Activated naive CD4-positive, alpha-beta T cell treated with anti-CD3 and anti-CD28 coated beads, Interleukin-2, amount 50 U/mL, for 24 hours (primary cell): ENCODE measurements around the gene PCDHGA1.

ENCODE experiments used
- H3K27ac Mint-ChIP-seq: one replicate; pipeline ENCODE4 v1.8.0; 2021; ENCODE audit warnings: mild to moderate bottlenecking, mixed read lengths
- H3K27me3 Mint-ChIP-seq: one replicate; pipeline ENCODE4 v1.8.0; 2021; ENCODE audit warnings: mixed read lengths
- H3K36me3 Mint-ChIP-seq: one replicate; pipeline ENCODE4 v1.8.0; 2021; ENCODE audit warnings: mixed read lengths
- H3K4me1 Mint-ChIP-seq: one replicate; pipeline ENCODE4 v1.8.0; 2021; ENCODE audit warnings: mixed read lengths
- H3K4me3 Mint-ChIP-seq: one replicate; pipeline ENCODE4 v1.8.0; 2021; ENCODE audit warnings: mild to moderate bottlenecking, mixed read lengths
- H3K9me3 Mint-ChIP-seq: one replicate; pipeline ENCODE4 v1.8.0; 2021; ENCODE audit warnings: mixed read lengths

PCDHGA1 gene

DNA sequence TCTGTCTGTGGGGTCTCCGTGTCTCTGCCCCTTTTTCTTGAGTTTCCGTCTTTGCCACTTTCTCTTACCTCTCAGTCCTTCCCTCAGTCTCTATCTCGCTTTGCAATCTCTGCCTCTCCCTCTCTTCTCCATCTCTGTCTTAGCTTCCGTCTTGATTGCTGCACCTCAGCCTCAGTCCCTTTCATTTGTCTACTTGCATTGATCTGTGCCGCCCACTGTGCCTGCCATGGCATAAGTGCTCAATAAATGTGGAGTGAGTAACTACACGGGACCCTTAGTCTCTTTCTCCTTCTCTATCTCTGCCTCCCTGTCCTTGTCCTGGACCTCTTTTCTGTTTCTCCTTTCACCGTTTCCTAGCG is 165.1 kb downstream of the PCDHGA1 start:
- no peaks in the 10 kb centered on the region for H3K9me3 Mint-ChIP-seq
- H3K27me3 Mint-ChIP-seq: peaks cover 39% of the 10 kb centered on the region
- H3K27ac Mint-ChIP-seq: no peak overlapping the region
- peak overlapping the region; percentile 35 for H3K4me3 Mint-ChIP-seq
- H3K36me3 Mint-ChIP-seq: no peaks in the 10 kb centered on the region
- H3K4me1 Mint-ChIP-seq: peaks cover 7% of the 10 kb centered on the region

DNA sequence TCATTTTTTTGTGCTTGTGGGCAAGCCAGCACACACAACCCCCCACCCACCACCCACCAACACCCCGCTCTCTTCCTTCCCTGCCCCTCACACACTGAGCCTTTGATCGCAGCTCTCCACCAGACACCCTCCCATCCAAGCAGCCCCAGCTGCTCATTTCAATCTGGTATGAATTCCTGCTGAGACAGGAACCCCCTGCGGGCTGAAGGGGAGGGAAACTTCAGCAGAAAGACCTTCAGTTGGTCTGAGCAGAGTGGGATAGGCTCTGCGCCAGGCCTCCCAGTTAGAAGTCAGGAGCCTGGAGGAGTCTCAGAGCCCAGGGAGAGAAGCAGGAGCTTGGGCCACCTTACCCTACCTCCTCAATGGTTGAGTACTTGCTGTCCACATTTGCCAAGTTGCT is 165.7 kb downstream of the PCDHGA1 start:
- Mint-ChIP-seq H3K4me1 (peaks cover 7% of the 10 kb centered on the region), H3K27me3 (peaks cover 33% of the 10 kb centered on the region), H3K9me3 (no peaks in the 10 kb centered on the region), H3K36me3 (no peaks in the 10 kb centered on the region), H3K4me3 (no peak overlapping the region), H3K27ac (no peak overlapping the region)

DNA sequence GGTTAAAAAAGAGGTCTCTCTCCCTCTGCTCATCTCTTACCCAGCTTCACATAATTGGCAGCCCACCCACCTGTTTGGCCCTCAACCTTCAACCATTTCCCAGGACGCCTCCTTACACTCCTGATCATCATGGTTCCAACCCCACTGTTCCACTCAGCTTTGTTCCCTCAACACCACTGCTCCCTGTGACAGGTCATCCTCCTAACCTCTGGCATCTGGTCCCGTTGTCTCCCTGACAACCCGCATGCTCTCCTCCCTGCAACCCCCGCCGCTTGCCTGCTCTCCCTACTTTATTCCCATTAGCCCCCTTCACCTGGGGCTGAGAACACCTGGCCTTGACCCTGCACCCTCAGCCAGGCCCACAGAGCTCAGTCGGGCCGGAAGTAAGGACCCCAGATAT is 171.4 kb downstream of the PCDHGA1 start:
- Mint-ChIP-seq H3K9me3 (no peaks in the 10 kb centered on the region), H3K4me1 (no peaks in the 10 kb centered on the region), H3K4me3 (no peak overlapping the region), H3K36me3 (no peaks in the 10 kb centered on the region), H3K27me3 (peaks cover 16% of the 10 kb centered on the region), H3K27ac (no peak overlapping the region)

DNA sequence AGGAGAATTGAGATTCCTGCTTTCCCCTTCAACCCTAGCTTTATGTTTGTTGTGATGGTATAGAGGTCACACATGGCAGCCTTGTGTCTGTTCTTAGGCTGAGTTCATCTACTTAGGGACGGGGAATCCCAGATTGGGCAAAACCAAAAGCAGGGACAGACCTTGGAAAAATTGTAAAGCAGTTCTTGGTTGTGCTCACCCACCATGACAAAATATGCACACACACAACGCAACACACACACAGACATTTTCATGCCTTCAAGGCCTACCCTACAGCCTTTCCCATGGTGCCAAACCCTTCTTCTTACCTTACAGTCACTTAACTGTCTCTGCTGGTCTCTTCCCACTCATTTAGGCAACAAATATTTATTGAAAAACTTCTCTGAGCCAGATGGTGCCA is 173.4 kb downstream of the PCDHGA1 start:
- Mint-ChIP-seq H3K4me3 (no peak overlapping the region), H3K27ac (no peak overlapping the region), H3K4me1 (no peaks in the 10 kb centered on the region), H3K36me3 (no peaks in the 10 kb centered on the region), H3K27me3 (peaks cover 8% of the 10 kb centered on the region), H3K9me3 (no peaks in the 10 kb centered on the region)

DNA sequence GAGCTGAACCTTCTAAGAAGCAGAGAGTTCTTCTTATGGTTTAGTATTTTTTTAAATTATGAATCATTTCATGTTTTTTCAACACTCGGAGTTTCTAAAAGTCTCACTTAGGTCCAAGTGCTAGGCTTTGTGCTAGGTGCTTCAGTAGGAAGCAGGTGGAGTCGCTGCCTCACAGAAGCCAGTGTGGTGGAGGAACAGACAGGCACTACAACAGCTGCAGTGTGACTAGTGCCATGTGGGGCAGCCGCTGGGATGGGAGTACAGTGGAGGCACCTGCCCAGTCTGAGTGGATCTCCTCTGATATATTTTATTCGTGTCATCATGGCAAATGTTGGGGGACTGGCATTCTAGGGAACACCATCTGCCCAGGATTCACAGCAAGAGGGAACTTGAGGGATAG is 173.9 kb downstream of the PCDHGA1 start:
- Mint-ChIP-seq H3K4me1 (peaks cover 4% of the 10 kb centered on the region), H3K36me3 (no peaks in the 10 kb centered on the region), H3K27ac (no peak overlapping the region), H3K27me3 (peaks cover 6% of the 10 kb centered on the region), H3K4me3 (no peak overlapping the region), H3K9me3 (no peaks in the 10 kb centered on the region)

DNA sequence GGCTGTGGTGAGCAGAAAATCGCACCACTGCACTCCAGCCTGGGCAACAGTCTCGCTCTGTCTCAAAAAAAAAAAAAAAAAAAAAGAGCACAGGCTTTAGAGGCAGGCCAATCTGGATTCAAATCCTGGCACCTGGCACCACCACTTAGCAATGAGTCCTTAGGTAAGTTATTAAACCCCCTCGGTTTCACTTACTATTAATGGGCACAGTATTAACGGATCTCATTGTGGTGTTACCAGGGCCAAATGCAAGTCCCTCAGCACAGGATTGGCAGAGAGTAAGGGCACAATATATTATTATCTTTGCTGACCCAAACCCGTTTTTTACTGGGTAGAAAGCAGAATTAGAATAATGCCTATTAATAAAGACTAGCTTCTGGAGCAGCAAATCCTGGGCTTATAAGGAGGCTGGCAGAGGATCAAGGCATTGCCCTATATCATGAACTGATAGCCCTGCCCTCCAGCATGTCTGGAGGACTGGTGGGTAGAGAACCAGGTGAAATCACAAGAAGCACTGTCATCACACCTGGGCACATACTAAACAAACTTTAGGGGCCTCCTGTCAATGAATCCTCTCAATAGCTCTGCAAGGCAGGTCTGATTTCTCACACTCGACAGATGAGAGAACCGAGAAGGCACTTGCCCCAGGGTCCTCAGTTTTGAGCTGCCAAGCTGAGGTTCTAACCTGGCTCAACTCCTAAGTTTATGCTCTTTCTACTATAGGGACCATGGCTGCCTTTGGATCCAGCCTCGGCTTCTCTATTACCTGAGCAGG is 176.3 kb downstream of the PCDHGA1 start:
- H3K27ac Mint-ChIP-seq: no peak overlapping the region
- H3K27me3 Mint-ChIP-seq: peaks cover 3% of the 10 kb centered on the region
- H3K4me3 Mint-ChIP-seq: no peak overlapping the region
- H3K4me1 Mint-ChIP-seq: peaks cover 5% of the 10 kb centered on the region
- H3K36me3 Mint-ChIP-seq: no peaks in the 10 kb centered on the region
- H3K9me3 Mint-ChIP-seq: no peaks in the 10 kb centered on the region

DNA sequence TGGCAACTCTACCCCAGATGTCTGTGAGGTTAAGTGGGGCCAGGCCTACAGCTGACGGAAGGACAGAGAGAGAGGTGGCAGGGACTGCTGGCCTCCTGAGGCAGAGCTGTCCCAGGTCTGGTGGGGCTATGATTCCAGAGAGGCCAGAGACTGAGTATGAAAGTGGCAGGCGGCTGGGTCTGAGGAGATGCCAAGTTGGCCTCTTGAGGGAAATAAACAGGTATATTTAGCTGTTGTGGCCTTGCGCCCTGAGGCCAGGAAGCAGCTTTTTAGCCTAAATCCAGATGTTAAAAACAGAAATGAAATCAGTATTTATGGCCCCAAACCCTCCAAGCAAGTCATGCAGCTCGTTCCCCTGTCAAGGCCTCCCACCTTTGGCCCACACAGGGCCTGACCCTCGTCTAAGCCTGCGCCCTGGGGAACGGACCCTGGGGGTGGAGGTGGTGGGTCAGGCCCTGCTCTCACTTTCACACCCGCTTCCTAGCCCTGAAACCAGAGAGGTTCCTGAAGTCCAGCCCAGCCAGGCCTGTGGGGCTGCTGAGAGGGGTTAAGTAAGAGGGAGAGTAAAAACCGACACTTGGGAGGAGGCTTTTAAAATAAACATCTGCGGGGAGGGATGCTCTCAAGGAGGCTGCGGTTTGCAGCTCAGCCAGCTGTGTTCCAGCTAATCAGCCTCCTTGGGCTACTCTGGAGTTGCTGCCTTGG is 177.2 kb downstream of the PCDHGA1 start:
- H3K27me3 Mint-ChIP-seq: no peaks in the 10 kb centered on the region
- no peak overlapping the region for H3K27ac Mint-ChIP-seq
- peaks cover 8% of the 10 kb centered on the region for H3K4me1 Mint-ChIP-seq
- H3K36me3 Mint-ChIP-seq: no peaks in the 10 kb centered on the region
- no peaks in the 10 kb centered on the region for H3K9me3 Mint-ChIP-seq
- no peak overlapping the region for H3K4me3 Mint-ChIP-seq

DNA sequence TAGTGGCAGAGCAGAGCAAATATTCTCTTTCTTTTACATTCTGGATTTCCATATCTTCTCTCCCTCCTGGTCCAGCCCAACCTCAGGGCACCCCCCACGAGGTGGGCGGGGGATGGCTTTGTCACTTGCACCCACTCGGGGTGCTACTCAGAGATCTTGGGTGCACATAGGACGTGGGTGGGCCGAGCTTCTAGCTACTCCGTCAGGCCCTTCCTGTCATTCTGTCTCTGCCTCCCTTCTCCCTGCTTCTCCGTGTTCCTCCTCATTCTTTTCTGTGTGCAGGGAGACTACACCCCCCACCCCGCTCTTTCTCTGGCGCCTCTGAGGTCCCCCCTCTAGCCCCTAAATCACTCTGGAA is 178.1 kb downstream of the PCDHGA1 start:
- H3K4me3 Mint-ChIP-seq: no peak overlapping the region
- H3K9me3 Mint-ChIP-seq: no peaks in the 10 kb centered on the region
- H3K4me1 Mint-ChIP-seq: peaks cover 14% of the 10 kb centered on the region
- H3K36me3 Mint-ChIP-seq: no peaks in the 10 kb centered on the region
- no peaks in the 10 kb centered on the region for H3K27me3 Mint-ChIP-seq
- no peak overlapping the region for H3K27ac Mint-ChIP-seq

DNA sequence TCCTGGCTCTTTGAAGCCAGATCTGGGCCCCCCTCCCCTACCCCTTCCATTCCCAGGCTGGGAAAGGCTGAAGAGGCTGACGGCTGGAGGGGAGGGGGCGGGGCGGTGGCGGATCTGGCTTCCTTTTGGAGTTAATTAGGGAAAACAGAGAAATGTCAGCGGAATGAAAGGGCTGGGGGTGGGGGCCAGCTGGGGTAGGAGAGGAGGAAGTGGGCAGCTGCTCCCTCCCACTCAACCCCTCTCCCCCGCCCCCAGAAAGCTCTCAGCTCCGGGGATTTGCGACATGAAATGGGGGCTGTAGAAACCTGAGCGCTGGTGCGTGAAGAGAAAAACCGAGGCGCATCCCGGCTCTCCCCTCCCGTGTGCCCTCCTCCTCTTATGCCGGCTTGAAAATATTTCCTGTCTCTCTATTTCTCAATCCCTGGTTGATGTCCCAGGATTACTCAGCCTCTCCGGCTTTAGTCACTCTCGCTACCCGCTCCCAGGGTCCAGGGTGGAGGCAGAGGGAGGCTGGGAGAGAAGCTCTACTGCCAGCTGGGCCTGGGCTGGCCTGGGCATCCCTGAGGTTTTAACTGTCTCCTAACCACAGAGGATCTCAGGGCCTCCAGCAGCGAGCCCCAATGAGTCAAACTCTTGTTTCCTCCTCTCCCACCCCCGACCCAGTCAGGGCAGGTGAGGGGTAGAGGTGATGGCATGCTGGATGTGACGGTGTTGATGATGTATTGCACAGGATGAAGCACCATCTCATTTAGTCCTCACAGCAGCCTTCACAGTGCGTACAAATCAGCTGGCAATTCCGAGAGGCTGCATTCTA is 178.7 kb downstream of the PCDHGA1 start:
- H3K4me1 Mint-ChIP-seq: peaks cover 20% of the 10 kb centered on the region
- no peaks in the 10 kb centered on the region for H3K9me3 Mint-ChIP-seq
- no peaks in the 10 kb centered on the region for H3K27me3 Mint-ChIP-seq
- peaks cover 2% of the 10 kb centered on the region for H3K36me3 Mint-ChIP-seq
- no peak overlapping the region for H3K27ac Mint-ChIP-seq
- no peak overlapping the region for H3K4me3 Mint-ChIP-seq

DNA sequence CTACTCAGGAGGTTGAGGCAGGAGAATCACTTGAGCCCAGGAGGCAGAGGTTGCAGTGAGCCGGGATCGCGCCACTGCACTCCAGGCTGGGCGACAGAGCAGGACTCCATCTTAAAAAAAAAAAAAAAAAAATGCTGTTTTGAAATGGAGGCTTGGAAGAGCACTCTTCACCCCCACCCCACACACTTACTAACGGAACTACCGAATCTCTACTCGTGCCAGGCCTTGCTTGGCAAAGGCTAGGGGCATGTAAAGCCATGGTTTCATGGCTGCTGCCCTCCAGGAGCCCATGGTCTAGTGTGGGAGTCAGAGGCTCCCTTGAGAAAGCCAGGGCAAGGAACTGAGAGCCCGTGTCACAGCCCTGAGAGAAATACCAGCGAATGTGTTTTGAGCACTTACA is 179.8 kb downstream of the PCDHGA1 start:
- Mint-ChIP-seq H3K36me3 (peaks cover 2% of the 10 kb centered on the region), H3K27me3 (no peaks in the 10 kb centered on the region), H3K9me3 (no peaks in the 10 kb centered on the region), H3K4me3 (no peak overlapping the region), H3K27ac (no peak overlapping the region), H3K4me1 (peaks cover 29% of the 10 kb centered on the region)

DNA sequence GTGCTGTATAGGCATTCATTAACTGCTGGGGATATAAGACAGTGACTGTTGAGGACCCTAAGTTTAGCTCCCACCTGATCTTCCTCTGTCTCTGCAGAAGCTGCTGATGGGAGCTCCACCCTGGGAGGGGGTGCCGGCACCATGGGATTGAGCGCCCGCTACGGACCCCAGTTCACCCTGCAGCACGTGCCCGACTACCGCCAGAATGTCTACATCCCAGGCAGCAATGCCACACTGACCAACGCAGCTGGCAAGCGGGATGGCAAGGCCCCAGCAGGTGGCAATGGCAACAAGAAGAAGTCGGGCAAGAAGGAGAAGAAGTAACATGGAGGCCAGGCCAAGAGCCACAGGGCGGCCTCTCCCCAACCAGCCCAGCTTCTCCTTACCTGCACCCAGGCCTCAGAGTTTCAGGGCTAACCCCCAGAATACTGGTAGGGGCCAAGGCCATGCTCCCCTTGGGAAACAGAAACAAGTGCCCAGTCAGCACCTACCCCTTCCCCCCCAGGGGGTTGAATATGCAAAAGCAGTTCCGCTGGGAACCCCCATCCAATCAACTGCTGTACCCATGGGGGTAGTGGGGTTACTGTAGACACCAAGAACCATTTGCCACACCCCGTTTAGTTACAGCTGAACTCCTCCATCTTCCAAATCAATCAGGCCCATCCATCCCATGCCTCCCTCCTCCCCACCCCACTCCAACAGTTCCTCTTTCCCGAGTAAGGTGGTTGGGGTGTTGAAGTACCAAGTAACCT is 180.7 kb downstream of the PCDHGA1 start:
- Mint-ChIP-seq H3K27ac (no peak overlapping the region), H3K9me3 (no peaks in the 10 kb centered on the region), H3K27me3 (no peaks in the 10 kb centered on the region), H3K4me1 (peaks cover 38% of the 10 kb centered on the region), H3K4me3 (no peak overlapping the region), H3K36me3 (peaks cover 2% of the 10 kb centered on the region)

DNA sequence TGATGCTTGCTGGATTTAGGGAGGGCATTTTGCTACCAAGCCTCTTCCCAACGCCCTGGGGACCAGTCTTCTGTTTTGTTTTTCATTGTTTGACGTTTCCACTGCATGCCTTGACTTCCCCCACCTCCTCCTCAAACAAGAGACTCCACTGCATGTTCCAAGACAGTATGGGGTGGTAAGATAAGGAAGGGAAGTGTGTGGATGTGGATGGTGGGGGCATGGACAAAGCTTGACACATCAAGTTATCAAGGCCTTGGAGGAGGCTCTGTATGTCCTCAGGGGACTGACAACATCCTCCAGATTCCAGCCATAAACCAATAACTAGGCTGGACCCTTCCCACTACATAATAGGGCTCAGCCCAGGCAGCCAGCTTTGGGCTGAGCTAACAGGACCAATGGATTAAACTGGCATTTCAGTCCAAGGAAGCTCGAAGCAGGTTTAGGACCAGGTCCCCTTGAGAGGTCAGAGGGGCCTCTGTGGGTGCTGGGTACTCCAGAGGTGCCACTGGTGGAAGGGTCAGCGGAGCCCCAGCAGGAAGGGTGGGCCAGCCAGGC is 181.5 kb downstream of the PCDHGA1 start:
- Mint-ChIP-seq H3K36me3 (peaks cover 4% of the 10 kb centered on the region), H3K9me3 (no peaks in the 10 kb centered on the region), H3K4me1 (peaks cover 42% of the 10 kb centered on the region), H3K27me3 (no peaks in the 10 kb centered on the region), H3K27ac (no peak overlapping the region), H3K4me3 (no peak overlapping the region)

DNA sequence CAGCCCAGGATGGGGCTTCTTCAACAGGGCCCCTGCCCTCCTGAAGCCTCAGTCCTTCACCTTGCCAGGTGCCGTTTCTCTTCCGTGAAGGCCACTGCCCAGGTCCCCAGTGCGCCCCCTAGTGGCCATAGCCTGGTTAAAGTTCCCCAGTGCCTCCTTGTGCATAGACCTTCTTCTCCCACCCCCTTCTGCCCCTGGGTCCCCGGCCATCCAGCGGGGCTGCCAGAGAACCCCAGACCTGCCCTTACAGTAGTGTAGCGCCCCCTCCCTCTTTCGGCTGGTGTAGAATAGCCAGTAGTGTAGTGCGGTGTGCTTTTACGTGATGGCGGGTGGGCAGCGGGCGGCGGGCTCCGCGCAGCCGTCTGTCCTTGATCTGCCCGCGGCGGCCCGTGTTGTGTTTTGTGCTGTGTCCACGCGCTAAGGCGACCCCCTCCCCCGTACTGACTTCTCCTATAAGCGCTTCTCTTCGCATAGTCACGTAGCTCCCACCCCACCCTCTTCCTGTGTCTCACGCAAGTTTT is 182.1 kb downstream of the PCDHGA1 start:
- Mint-ChIP-seq H3K27ac (peak overlapping the region; percentile 71), H3K9me3 (no peaks in the 10 kb centered on the region), H3K27me3 (no peaks in the 10 kb centered on the region), H3K36me3 (peaks cover 6% of the 10 kb centered on the region), H3K4me3 (peak overlapping the region; percentile 86), H3K4me1 (peaks cover 42% of the 10 kb centered on the region)

DNA sequence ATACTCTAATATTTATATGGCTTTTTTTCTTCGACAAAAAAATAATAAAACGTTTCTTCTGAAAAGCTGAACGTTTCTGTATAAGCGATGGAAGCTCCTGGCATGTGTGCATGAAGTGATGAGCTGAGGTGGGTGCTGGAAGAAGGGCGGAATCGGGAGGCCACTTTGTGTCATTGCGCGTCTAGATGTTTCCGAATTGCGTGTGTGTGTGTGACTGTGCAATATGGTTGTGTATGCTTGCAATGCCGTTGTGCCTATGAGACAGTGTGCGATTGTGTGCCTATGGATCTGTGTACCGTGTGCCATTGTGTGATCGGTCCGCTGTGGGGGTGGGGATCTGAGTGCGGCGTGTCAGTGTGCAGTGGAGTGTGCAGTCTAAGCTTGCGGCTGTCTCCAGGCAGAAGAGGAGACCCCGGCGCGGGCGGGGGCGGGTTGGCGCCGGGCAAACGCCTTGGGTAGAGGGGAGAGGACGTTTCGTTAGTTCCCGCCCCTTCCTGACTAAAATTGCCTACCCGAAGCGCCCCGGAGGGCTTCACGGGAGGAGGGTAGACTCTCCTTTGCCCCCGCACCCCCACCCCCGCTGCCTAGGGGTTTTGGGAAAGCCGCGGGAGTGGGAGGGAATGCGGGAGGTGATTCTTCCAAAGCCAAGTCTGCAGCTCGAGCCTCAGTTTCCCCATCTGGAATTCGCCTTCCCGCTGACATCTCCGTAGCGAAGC is 182.8 kb downstream of the PCDHGA1 start:
- peak overlapping the region; percentile 71 for H3K27ac Mint-ChIP-seq
- peak overlapping the region; percentile 86 for H3K4me3 Mint-ChIP-seq
- no peaks in the 10 kb centered on the region for H3K27me3 Mint-ChIP-seq
- H3K9me3 Mint-ChIP-seq: no peaks in the 10 kb centered on the region
- H3K4me1 Mint-ChIP-seq: peaks cover 42% of the 10 kb centered on the region
- peaks cover 9% of the 10 kb centered on the region for H3K36me3 Mint-ChIP-seq
